ENCODE results near the gene NET1.

GRCh38 chr10:5443429-5443828 is 31.1 kb downstream of the NET1 start:
- TF ChIP-seq CTCF (IDR thresholded peaks at IDR 0.05) (no peak), POLR2A (IDR thresholded peaks at IDR 0.05; ENCODE audit: low read length) (no peak), NR3C1 (IDR thresholded peaks at IDR 0.05) (no peak), E2F6 (IDR thresholded peaks at IDR 0.05; ENCODE audit: borderline replicate concordance, low read depth) (no peak), ZFP36 (IDR thresholded peaks at IDR 0.05; ENCODE audit: borderline replicate concordance, partially characterized antibody) (no peak), USF2 (IDR thresholded peaks at IDR 0.05) (no peak), JUN (IDR thresholded peaks at IDR 0.05) (no peak), CBX8 (IDR thresholded peaks at IDR 0.05) (no peak)
